ENCODE results near the gene CACYBP. TPM values are rescaled to one million over a fixed set of nuclear protein-coding genes. Genes with fewer than 3 reads are reported as not detected.

CACYBP gene
- total and polyA plus RNA-seq, 2 donors (not counting 3 experiments of a cell fraction or from before 2014, with no cell fraction given): 29.5 to 149 TPM

- no peaks in the 10 kb centered on the region for H3K27me3 ChIP-seq (ENCODE audit: control insufficient read depth in 2 of 2, insufficient read depth in 2 of 2, low read length in 2 of 2)
- no TSS peak for BruUV-seq (replicated peaks)
- no peaks in the 10 kb centered on the region for H3K9me1 ChIP-seq (replicated peaks; ENCODE audit: control insufficient read depth, extremely low read depth, insufficient read depth, low read length)
- no peak overlapping the region for H3K4me3 ChIP-seq (replicated peaks in 1 of 3; ENCODE audit: insufficient read depth in 1 of 3, low read depth in 1 of 3, low read length in 3 of 3)
- no peaks in the 10 kb centered on the region for H3K9me3 ChIP-seq (replicated peaks; ENCODE audit: control insufficient read depth, insufficient read depth, low read length)
- H3K4me1 ChIP-seq (ENCODE audit: control insufficient read depth, extremely low read depth, insufficient read depth, low read length): peaks cover 12% of the 10 kb centered on the region
- peaks cover 85% of the 10 kb centered on the region for H3K79me2 ChIP-seq (ENCODE audit: control insufficient read depth, insufficient read depth, low read length)
- no peak overlapping the region for H3K4me2 ChIP-seq (ENCODE audit: insufficient read depth, low read length)
- ChIA-PET CTCF (interaction anchor here (1.2 kb wide), 1 partner anchor 11 kb away, joined by 3 read pairs; no protein-coding TSS in a partner anchor), POLR2A (no interaction called here)
- dilution Hi-C loops (cut with MboI; ENCODE audit: extremely low pct_ligation_motif_present, low sequenced_read_pairs) (no loop called here), intact Hi-C loops (cut with micrococcal nuclease) (no loop called here)
- peaks cover 5% of the 10 kb centered on the region for H4K20me1 ChIP-seq (replicated peaks; ENCODE audit: control insufficient read depth, extremely low read depth, insufficient read depth, low read length)
- FAIRE-seq: no peak
- no peak overlapping the region for H3K27ac ChIP-seq (ENCODE audit: insufficient read depth, low read depth, low read length)
- H3K36me3 ChIP-seq (ENCODE audit: control insufficient read depth in 2 of 2, extremely low read depth in 1 of 2, insufficient read depth in 2 of 2, low read length in 2 of 2): peaks cover 3 to 12% of the 10 kb centered on the region in 2 experiments
- H2AFZ ChIP-seq (ENCODE audit: low read depth, low read length): no peak overlapping the region
- DNase-seq (ENCODE audit: low read depth, low spot score): no peak
- no peak overlapping the region for H3K9ac ChIP-seq (replicated peaks; ENCODE audit: extremely low read depth, insufficient read depth, low read length)
- TF ChIP-seq, protein P1, sequence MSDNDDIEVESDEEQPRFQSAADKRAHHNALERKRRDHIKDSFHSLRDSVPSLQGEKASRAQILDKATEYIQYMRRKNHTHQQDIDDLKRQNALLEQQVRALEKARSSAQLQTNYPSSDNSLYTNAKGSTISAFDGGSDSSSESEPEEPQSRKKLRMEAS (IDR thresholded peaks at IDR 0.05; ENCODE audit: insufficient read depth, insufficient read length): no peak
- TF ChIP-seq POLR2AphosphoS5 (IDR thresholded peaks at IDR 0.05; ENCODE audit: insufficient read depth, low read depth, low read length) (no peak), MYC (IDR thresholded peaks at IDR 0.05; ENCODE audit: low read depth, low read length) (no peak), JUN (IDR thresholded peaks at IDR 0.05; ENCODE audit: borderline replicate concordance, insufficient read depth, insufficient read length, low read depth) (no peak), POLR2A (IDR thresholded peaks at IDR 0.05; ENCODE audit: low read depth, low read length) (no peak), EZH2 (IDR thresholded peaks at IDR 0.05; ENCODE audit: borderline replicate concordance, low read depth, low read length, severe bottlenecking) (no peak), FOS (IDR thresholded peaks at IDR 0.05; ENCODE audit: borderline replicate concordance, insufficient read depth, low read length) (no peak), GATA2 (IDR thresholded peaks at IDR 0.05; ENCODE audit: insufficient read depth, insufficient read length, low read depth, low read length) (no peak)
- TF ChIP-seq, protein P2, sequence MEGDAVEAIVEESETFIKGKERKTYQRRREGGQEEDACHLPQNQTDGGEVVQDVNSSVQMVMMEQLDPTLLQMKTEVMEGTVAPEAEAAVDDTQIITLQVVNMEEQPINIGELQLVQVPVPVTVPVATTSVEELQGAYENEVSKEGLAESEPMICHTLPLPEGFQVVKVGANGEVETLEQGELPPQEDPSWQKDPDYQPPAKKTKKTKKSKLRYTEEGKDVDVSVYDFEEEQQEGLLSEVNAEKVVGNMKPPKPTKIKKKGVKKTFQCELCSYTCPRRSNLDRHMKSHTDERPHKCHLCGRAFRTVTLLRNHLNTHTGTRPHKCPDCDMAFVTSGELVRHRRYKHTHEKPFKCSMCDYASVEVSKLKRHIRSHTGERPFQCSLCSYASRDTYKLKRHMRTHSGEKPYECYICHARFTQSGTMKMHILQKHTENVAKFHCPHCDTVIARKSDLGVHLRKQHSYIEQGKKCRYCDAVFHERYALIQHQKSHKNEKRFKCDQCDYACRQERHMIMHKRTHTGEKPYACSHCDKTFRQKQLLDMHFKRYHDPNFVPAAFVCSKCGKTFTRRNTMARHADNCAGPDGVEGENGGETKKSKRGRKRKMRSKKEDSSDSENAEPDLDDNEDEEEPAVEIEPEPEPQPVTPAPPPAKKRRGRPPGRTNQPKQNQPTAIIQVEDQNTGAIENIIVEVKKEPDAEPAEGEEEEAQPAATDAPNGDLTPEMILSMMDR (IDR thresholded peaks at IDR 0.05; ENCODE audit: extremely low read depth in 1 of 2, insufficient read depth in 1 of 2, low read depth in 1 of 2, low read length in 2 of 2): no peak
Observed at GRCh38 chr1:175005085-175005783, 5.5 kb downstream of the CACYBP start.
